ENCODE results near the gene GABRG3. TPM values are rescaled to one million over a fixed set of nuclear protein-coding genes. Genes with fewer than 3 reads are reported as not detected.

Gene GABRG3
- total RNA-seq, result not detected in 2 replicates

- intact Hi-C loops (cut with micrococcal nuclease), result no loop called here
Measured at GRCh38 chr15:26970712-26971210, at the start of gene GABRG3. GABRG3 (plus strand) TSS chr15:26971181.

GRCh38 chr15:26921433-26921832, 49.5 kb upstream of the GABRG3 start:
- intact Hi-C loops (cut with micrococcal nuclease), result no loop called here

DNA sequence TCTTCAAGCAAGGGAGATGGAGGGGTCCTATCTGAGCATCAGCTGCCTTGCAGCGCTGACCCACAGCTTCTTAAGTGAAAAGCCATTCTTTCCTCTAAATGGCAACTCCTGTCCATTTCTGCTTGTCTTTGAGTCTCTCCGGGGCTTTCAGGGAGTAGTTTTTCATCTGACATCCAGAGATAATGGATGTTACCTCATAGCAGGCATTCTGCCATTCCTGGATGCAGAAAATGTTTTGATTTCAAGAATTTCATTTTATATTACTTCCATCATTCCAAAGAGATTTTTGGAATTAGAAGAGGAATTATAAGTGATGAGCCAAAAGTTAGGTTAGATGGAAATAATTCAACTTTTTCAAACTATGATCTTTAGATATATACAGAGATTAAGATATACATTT, 44.9 kb upstream of the GABRG3 start:
- intact Hi-C loops (cut with micrococcal nuclease), result no loop called here

DNA sequence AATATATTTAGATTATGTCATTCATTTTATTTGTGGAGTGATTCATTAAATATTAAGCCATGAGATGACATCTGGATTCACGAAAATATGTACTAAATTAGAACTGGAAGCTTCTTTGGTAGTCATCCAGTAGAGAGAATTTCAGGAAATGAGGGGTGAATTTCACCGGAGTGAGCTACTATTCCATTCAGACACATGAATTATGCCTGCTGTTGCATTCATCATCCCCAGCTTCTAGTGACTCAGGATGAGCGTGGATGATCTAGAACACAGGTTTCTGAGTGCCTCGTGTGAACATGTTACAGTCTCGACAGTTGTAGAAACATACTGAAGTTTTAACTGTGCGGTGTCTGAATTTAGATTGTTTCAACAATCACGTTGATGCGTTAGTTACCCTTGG, 42.9 kb upstream of the GABRG3 start:
- intact Hi-C loops (cut with micrococcal nuclease), result no loop called here

GRCh38 chr15:26929588-26929987, 41.4 kb upstream of the GABRG3 start:
- intact Hi-C loops (cut with micrococcal nuclease), result no loop called here

- intact Hi-C loops (cut with micrococcal nuclease), result no loop called here
Measured at GRCh38 chr15:26934848-26935247, 36.1 kb upstream of the GABRG3 start.

GRCh38 chr15:26935322-26935721, 35.7 kb upstream of the GABRG3 start:
- intact Hi-C loops (cut with micrococcal nuclease), result no loop called here

GRCh38 chr15:26936502-26936901, 34.5 kb upstream of the GABRG3 start:
- intact Hi-C loops (cut with micrococcal nuclease), result no loop called here

- intact Hi-C loops (cut with micrococcal nuclease), result no loop called here
Measured at GRCh38 chr15:26937134-26937533, 33.8 kb upstream of the GABRG3 start.

DNA sequence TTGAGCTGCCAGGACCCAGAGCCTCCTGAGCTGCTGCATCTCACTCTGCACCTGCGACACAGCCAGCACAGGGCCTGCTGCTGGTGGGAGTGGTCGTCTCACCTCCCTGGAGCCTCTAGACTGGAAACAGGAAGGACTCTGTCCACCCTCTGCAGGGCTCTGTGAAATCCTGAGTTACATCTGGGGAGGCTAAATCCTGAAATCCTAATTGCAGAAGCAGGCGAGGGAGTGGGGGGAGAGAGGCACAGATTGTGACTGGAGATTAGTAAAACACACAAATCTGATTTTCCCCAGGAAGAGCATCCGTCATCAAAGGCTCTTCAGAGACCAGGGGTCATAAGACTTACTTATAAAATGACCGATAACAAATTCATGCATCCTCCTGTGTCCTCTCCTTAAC, 31.6 kb upstream of the GABRG3 start:
- intact Hi-C loops (cut with micrococcal nuclease), result no loop called here

- intact Hi-C loops (cut with micrococcal nuclease), result no loop called here
Measured at GRCh38 chr15:26941489-26941888, 29.5 kb upstream of the GABRG3 start.

GRCh38 chr15:26943866-26944265, 27.1 kb upstream of the GABRG3 start:
- intact Hi-C loops (cut with micrococcal nuclease), result no loop called here

DNA sequence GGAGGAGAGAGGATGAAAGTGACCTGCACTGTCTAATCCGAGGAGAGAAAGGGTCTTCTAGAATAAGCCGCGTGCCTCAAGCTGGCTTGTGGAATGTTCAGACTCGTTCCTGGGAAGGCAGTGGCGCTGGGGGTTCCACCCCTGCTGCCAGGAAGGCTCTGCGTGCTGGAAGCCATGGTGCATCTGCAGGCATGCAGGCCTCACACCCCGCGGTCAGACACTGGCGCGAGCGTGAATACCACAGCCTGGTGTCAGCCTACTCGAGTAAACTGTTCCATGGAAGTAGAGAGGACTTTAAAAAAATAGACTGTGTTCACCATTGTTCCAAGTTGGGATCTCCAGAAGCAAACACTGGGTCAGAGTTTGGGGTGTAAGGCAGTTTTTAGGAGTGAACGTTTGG, 25.9 kb upstream of the GABRG3 start:
- intact Hi-C loops (cut with micrococcal nuclease), result no loop called here

- intact Hi-C loops (cut with micrococcal nuclease), result no loop called here
Measured at GRCh38 chr15:26950001-26950400, 21.0 kb upstream of the GABRG3 start.

DNA sequence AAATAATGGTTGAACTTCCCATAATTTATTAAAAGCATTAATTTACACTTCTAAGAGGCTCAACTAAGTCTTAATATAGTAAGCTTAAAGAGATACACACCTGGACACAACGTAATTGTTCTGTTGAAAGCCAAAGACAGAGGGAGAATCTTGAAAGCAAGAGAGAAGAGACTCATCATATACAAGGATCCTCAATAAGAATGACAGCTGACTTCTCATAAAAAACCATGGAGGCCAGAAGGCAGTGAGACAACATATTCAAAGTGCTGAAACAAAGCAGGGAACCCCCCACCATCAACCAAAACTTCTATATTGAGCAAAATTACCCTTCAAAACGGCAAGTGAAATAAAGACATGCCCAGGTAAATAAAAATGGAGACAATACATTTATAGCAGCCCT, 16.6 kb upstream of the GABRG3 start:
- intact Hi-C loops (cut with micrococcal nuclease), result no loop called here

DNA sequence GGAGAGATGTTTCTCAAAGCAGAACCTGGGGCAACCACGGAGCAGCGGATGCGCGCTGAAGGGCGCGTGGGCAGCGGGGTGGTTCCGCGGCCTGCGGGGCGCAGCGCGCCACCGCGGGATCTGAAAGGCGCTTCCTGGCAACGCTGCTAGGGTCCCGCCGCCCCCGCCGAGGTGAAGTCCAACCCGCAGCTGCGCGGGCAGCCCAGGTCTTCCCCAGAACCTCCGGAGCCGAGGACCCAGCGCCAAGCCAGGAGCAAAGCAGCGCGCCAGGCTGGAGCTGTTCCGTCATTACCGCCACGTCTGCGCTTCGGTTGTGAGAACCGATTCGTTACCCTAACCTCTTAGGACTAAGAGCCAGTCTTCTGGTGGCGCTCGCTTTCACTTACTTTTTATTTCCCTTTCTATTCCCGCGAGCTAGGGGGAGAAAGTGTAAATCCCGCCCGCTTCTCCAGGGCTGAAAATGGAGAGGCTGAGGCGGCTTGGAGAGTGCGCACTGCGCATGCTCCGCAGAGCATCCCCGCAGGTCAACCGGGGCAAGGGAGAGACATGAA, 3.2 kb upstream of the GABRG3 start:
- intact Hi-C loops (cut with micrococcal nuclease), result no loop called here

- intact Hi-C loops (cut with micrococcal nuclease), result no loop called here
Measured at GRCh38 chr15:26968806-26969205, 2.2 kb upstream of the GABRG3 start.

DNA sequence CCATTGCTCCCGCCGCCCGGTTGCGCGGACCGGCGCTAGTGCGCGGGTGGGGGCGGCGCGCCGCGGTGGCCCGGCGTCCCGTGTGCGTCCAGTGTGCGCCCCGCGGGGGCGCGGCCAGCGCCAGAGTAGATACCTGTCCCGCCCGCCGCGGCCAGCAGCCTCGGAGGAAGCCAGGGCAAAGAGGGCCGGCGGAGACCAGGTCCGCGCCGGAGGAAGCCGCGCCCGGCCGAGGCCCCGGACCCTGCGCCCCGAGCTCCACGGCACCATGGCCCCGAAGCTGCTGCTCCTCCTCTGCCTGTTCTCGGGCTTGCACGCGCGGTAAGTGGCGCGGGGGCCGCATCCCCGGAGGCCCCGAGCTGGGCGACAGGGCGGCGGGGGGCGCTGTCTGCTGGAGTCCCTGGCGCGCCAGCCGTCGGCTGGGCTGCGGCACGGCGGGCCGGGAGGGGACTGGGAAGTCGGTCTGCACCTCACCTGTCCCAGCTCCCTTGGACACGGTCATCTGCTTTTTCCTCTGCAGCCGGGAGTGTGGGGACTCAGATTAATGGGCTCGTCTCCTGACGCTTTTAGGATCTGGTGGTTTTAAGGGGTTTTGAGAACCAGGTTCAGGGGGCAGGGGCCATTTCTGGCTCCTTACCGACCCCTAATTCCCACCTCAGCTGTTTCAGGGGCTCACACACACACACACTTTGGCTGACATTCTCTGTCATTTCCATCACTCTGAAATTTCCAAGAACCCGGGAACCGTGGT, 464 bp downstream of the GABRG3 start:
- intact Hi-C loops (cut with micrococcal nuclease), result no loop called here

- intact Hi-C loops (cut with micrococcal nuclease), result no loop called here
Measured at GRCh38 chr15:26972636-26973035, 1.7 kb downstream of the GABRG3 start.

GRCh38 chr15:26974120-26974780, 3.3 kb downstream of the GABRG3 start:
- intact Hi-C loops (cut with micrococcal nuclease), result no loop called here

- intact Hi-C loops (cut with micrococcal nuclease), result no loop called here
Measured at GRCh38 chr15:26981492-26981891, 10.5 kb downstream of the GABRG3 start.

- intact Hi-C loops (cut with micrococcal nuclease), result no loop called here
Measured at GRCh38 chr15:26983822-26984221, 12.8 kb downstream of the GABRG3 start.

GRCh38 chr15:26985050-26985449, 14.1 kb downstream of the GABRG3 start:
- intact Hi-C loops (cut with micrococcal nuclease), result no loop called here

Measured in T-helper 2 cell treated with Interferon-gamma antibody and Interleukin-4, amounts not matched to agents 100 ng/mL and 5 ng/mL, for 36 hours (primary cell).